H1 (cell line): ENCODE results near the gene KIF13A. TPM values are rescaled to one million over a fixed set of nuclear protein-coding genes. Genes with fewer than 3 reads are reported as not detected.

Experiments used
- POU5F1 ChIP-seq: IDR thresholded peaks from 2 replicates; pipeline ENCODE4 v1.6.1; 2011; ENCODE audit warnings: low read depth, mild to moderate bottlenecking, low read length, moderate library complexity
- SUZ12 ChIP-seq: fragments of 200-600 bp; sonication (generic); IDR thresholded peaks from 2 replicates; pipeline ENCODE4 v1.6.1; 2012; ENCODE audit warnings: mild to moderate bottlenecking, inconsistent platforms, low read length, moderate library complexity, mixed read lengths
- polyA plus RNA-seq, 7 experiments: library from polyadenylated mRNA; depleted of rRNA in 3 of 7; stranded (reverse) in 5 of 7; unstranded in 2 of 7; fragments of >200 nt in 5 of 7; fragments of 200-250 nt in 2 of 7; gene quantifications; 1 replicate in 5 of 7; 2 replicates in 1 of 7; 4 replicates in 1 of 7; pipeline versions ENCODE4 v1.2.1 to v1.2.3, GENCODE V29; 2011 to 2013; ENCODE audit warnings: missing spikeins in 2 of 7, mixed read lengths in 2 of 7
- total RNA-seq: library from RNA; stranded (reverse); fragmentation: NEBNext Ultra II Directional; extraction: Animal tissue kit (Norgen Biotek cat#: 25700); gene quantifications from 2 replicates; pipeline ENCODE4 v1.2.1, GENCODE V29; 2021

The KIF13A gene
- total and polyA plus RNA-seq, 2 of the 8 experiments (the other 6 are each of a cell fraction or from before 2014, with no cell fraction given): 14.7 to 40.8 TPM

DNA sequence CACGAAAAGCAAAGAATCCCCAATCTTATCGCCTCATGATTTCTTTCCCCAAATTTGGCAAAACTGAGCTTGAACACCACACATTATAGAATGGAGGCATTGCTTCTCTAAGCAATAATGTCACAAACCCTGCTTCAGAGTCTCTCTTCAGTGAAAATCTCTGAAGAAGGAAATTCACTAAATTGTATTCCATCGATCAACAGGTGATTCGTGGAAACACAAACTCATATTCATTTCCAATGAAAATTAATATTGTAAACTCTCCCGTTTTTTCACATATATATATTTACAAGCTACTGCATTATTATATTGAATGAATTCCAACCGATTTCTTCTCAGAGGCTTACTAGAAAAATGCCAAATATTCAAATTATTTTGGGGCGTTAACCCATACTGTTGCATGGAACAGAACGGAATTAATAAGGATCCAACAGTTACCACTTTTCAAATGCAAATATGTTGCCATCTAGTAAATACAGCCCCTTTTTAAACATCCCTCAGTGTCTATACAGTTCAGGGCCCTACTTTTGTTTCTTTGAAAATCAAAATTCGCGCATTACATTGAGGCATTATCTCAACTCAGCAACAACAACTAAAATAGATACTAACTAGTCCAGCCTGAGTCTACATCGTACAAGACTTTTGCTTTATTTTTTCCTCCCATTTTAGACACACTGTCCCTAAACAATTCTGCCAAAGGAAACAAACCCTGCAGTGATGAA lies 1.3 kb downstream of the KIF13A start (continued):
- no peak for TF ChIP-seq POU5F1
- no peak for TF ChIP-seq SUZ12
